GM18498 (cell line): Measurements from ENCODE around the gene NOS2.
"Not testable (repeated sequence)": the region's sequence is repeated elsewhere in the genome, so short reads cannot be mapped to it uniquely, and the experiment has no call there.

Experiments used
- ATAC-seq: cut with Tn5 transposase; IDR thresholded peaks from one replicate; pipeline ENCODE4 v1.9.1; 2021; ENCODE audit warnings: mild to moderate bottlenecking, moderate library complexity; ENCODE audit not compliant: unreplicated experiment

NOS2 gene

DNA sequence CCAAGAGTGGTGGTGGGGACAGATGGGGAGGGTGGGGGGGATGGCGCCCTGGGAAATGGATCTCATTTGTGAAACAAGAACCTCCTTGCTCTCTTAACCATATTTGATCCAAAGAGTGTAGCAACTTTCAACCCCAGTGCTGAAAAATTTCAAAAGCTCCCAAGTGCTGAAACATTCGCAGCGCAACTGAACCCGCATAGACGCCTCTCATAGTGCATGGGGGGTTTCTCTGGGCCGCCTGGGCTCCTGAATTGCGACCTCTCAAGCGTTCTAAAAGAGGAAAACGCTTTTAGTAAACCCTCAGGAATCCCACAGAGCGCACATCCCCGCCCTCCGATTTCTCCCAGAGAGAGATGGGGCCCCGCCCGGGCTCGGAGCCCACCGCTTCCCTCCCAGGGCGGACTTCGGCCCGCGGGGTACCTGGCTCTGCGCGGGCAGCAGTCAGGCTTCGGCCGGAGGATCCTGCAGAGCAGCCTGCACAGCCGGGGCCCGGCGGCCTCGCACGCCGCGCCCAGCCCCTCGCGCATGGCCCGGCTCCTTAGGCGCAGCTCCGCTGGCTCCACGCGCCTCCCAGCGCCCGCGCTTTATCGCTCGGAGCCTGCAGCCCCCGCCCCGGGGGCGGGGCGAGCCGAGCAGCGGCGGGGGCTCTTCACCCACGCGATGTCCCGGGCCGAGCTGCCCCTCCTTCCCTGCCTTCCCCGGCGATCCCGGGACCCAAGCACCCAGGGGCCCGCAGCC lies 7.0 kb downstream of the NOS2 start:
- ATAC-seq: no peak

DNA sequence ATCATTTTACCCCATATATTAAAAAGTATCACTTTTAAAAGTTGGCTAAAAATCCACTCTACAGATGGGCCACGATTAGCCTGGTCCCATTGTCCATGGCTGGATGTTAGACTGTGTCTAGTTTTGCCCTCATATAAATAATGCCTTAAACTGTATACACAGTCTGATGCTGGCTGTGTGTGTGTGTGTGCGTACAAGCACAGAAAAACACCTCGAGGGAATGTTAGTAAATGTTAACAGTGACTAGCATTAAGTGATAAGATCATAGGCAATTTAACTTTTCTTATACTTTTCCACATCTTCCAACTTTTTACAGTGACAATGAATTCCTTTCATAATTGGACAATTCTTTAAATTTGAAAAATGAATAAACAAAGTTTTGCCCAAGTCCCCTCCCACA lies 8.2 kb downstream of the NOS2 start:
- no peak for ATAC-seq

GRCh38 chr17:27788919-27789318 lies 11.4 kb downstream of the NOS2 start:
- no peak for ATAC-seq

GRCh38 chr17:27783440-27784350 lies 16.6 kb downstream of the NOS2 start:
- no peak for ATAC-seq

DNA sequence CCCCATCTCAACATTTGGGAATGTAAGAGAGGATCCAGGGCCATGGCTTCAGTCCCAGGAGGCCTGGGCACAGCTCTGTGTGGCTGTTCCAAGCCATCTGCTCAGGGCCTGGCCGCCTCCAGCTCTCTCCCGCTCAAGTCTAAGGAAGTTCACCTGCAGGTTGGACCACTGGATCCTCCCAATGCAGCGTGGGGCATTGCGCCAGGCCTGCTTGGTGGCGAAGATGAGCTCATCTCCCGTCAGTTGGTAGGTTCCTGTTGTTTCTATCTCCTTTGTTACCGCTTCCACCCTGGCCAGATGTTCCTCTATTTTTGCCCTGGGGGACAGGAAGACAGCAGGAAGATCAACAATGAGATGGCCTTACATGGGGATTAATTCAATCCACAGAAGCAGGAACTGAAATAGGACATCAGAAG lies 17.5 kb downstream of the NOS2 start:
- ATAC-seq: no peak

DNA sequence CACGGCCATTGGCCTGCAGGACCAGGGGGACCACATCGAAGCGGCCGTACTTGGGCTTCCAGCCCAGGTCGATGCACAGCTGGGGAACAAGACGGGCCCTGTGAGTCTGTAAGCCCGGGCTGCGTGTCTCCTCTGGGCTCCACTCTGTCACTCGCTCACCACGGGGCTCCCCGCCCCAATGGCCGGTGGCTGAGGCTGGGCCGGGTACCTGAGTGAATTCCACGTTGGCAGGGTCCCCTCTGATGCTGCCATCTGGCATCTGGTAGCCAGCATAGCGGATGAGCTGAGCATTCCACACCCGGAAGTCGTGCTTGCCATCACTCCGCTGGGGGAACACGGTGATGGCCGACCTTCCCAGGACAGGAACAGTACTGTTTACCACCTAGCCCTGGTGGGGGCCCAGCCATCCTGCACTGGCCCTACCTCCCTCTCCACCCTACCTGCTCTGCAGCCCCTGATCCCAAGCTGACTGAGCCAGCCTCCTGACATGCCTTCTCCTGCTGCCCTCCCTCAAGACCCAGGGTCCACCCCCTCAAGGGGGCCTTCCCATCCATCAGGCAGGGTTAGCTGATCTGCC lies 19.4 kb downstream of the NOS2 start:
- ATAC-seq: no peak

DNA sequence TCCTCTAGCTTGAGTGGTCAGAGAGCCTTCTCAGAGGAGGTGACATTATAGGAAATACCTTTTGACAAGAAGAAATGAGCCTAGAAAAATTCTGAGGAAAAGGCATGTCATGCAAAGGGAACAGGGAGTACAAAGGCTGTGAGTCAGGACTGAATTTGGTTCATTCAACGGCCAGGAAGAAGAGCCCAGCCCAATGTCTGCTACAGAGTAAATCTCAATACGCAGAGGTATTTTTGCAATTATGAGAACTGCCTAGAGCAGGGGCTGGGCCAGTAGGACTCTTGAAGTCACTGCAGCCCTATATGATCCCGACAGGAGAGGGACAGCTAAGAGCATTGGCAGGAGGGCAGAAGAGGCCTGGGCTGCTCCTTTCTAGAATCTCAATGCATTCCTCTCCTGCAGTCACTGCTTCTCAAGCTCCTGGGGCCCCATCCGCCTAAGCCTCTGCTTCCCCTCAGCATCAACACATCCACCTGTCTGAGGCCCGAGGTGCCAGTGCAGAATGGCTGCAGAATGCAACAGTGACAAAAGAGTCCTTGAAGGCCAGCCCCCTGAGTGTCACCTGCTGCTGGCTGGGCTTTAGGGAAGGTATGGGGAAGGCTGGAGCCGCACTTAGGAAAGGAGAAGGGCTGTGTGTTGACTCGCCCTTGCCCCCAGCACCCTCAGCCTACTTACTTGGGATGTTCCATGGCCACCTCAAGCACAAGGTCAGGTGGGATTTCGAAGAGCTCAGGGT lies 20.1 kb downstream of the NOS2 start:
- ATAC-seq: no peak

DNA sequence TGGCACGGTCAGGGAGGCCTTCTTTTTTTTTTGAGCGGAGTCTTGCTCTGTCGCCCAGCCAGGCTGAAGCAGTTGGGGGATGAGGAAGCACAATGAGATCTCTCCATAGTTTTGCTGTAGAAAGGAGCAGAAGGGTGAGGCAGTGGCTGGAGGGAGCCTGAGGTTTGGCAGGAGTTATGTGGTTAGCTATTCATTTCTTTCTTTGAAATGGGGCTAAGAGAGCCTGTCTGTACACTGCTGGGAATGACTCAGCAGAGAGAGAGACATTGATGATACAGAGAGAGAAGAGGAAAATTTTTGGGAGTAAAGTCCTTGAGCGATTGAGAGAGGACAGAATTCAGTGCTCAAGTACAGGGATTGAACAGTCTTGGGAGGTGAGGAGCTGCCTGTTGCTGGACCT lies 22.1 kb downstream of the NOS2 start:
- no peak for ATAC-seq

DNA sequence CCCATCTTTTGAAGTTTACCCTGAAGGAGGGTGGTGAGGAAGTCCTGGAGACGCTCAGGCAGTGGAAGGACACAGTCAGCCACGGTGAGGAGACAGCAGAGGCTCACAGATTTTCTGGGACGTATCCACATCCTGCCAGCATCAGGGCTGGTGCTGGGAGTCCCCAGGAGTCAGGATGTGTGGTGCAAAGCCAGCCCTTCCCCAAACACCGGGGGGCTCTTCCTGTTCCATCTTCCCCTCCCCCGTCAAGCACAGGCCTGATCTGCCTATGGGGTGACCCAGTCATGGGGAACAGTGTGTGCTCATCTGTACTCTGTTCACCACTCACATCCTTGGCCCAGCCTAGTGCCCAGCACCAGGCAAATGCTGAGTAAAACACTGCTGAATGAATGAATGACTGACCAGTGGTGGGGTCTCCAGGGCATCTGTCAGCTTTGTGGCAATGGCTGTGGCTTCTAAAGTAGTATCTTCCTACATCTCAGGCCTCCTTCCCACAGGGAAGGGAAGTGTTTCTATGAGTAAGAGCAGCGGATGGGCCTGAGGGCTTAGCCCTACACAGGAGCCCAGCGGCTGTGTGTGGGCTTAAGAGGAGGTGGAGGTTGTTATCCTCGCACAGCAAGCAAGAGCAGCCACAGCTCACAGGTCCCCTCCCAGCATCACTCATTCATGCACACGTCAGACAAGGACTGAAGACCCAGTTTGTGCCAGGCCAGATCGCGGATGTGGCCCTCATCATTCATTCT lies 23.3 kb downstream of the NOS2 start:
- no peak for ATAC-seq

- ATAC-seq: no peak
Measured at GRCh38 chr17:27771586-27771985, 28.7 kb downstream of the NOS2 start.

DNA sequence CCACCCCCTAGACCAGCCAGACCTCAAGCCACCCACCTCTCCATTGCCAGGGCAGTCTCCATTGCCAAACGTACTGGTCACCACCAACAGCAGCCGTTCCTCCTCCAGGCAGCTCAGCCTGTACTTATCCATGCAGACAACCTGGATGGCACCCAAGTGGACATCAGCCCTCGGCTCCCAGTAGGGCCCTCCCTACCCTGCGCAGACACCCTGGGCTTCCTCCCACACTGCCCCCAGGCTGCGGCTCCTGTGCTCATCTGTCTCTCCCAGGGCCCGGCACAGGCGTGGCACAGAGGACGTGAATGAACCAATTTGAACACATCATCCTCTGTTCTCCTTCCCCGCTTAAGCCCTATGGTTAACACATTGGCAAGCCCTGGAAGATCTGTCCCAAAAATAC lies 29.5 kb downstream of the NOS2 start:
- no peak for ATAC-seq

- ATAC-seq: no peak
Measured at GRCh38 chr17:27768858-27769410, 31.4 kb downstream of the NOS2 start.

DNA sequence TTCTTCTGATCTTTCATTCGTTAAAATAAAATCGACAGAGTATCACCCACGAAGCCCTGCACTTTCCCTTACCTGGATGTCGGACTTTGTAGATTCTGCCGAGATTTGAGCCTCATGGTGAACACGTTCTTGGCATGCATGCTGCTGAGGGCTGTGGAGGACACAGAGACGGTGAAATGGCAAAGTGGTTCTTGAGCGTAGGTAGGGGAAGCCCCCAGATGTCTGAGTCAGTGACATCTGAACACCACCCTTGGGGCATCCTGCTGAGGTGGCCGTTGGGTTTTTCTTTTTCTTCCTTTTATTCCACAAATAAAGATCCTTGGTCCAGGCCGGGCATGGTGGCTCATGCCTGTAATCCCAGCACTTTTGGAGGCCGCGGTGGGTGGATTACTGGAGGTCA lies 33.9 kb downstream of the NOS2 start:
- no peak for ATAC-seq

- ATAC-seq: no peak
Measured at GRCh38 chr17:27765353-27765752, 35.0 kb downstream of the NOS2 start.

- no peak for ATAC-seq
Measured at GRCh38 chr17:27764589-27764988, 35.7 kb downstream of the NOS2 start.

- no peak for ATAC-seq
Measured at GRCh38 chr17:27762527-27763305, 37.6 kb downstream of the NOS2 start.

DNA sequence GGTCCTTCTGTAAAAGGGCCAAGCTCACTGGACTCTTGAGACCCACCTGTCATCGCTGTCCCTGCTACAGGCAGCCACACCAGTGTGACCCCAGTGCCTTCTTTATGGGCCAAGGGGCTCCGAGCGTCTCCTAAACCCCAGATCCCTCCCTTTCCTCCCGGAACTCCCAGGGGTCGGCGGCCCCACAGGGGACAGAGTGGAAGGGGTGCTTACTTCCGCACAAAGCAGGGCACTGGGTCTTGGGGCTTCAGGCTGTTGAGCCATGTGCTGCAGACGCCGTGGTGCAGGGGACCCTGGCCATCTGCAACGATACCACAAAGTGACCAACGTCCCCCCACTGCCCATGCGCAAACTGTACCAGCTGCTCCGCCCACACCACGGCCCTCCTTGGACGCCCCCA lies 39.4 kb downstream of the NOS2 start:
- not testable (repeated sequence) for ATAC-seq

DNA sequence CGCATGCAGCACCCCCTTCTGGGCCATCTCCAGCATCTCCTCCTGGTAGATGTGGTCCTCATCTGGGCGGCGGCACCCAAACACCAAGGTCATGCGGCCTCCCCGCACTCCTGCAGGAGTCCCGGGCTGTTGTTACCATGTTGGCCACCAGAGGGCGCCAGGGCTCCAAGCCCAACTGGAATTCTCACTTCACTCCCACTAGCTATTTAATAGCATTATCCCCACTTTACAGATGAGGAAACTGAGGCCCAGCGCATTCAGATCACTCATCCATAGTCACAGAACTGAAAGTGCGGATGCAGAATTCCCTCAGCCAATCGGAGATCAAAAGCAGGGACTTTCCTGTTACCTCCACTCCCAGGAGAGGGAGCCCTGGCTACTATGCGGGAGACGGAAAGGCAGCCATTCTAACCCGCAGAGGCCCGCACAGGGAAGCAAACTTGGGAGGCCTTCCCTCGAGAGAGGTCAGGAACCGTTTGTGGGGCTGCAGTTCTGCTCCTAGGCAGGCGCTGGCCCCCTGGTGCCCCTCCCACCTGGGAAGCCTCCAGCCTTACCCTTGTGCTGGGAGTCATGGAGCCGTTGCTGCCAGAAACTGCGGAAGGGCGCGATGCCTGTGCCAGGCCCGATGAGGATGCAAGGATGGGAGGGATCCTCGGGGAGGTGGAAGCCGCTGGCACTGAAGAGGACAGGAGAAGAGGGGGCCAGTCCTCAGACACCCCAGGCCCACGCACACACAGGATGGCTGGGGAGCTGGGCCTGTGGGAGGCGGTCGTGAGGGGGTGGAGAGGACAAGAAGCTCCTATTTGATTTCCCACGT lies 40.1 kb downstream of the NOS2 start:
- no peak for ATAC-seq

DNA sequence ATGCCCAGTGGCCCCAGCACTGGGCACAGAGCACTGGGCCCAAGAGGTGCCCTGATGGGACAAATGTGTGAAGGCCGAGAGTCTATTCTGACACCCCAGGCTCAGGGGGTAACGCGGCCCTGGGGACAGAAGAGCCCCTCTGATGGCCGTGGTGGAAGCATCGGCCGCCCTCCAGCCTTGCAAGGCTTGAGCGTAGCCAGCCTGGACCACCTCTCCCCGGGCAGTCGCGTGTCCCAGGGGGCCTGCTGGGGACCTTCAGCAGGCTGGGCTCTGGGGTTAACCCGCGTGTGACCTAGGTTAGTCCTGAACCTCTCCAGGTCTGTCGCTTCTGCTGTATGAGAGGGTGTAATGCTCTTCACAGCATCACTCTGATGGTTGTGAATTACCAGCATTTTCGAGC lies 40.8 kb downstream of the NOS2 start:
- no peak for ATAC-seq
